A673 (cell line): ENCODE data around the gene PTGS1.
"Not testable (repeated sequence)": the region's sequence is repeated elsewhere in the genome, so short reads cannot be mapped to it uniquely, and the experiment has no call there.

Experiments used
- EZH2 ChIP-seq: fragments of 200-600 bp; sonication (generic); IDR thresholded peaks from 2 replicates; pipeline ENCODE4 v1.6.1; 2017; ENCODE audit warnings: borderline replicate concordance, low read depth, mild to moderate bottlenecking, mixed read lengths, antibody characterized with exemption, low read length; ENCODE audit not compliant: poor library complexity, severe bottlenecking
- TF ChIP-seq, protein P1 (sequence below): fragments of 300-800, 200-600 bp; sonication (generic); conservative IDR thresholded peaks from 2 replicates; pipeline ENCODE4 v1.5.1; 2017; ENCODE audit warnings: low read depth, mild to moderate bottlenecking, antibody characterized with exemption, low read length, moderate library complexity, mixed read lengths

DNA sequence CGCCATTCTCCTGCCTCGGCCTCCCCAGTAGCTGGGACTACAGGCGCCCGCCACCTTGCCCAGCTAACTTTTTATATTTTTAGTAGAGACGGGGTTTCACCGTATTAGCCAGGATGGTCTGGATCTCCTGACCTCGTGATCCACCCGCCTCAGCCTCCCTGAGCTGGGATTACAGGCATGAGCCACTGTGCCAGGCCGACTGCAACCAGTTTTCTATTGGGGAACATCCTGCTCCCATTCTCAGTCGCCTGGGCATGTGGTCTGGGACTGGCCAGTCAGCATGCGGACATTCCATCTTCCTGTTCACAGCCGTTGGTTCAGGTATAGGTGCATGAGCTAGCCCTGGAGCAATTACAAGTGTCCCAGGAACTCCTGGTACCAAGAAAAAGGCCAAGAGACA, 7.7 kb upstream of the PTGS1 start:
- TF ChIP-seq, protein P1, sequence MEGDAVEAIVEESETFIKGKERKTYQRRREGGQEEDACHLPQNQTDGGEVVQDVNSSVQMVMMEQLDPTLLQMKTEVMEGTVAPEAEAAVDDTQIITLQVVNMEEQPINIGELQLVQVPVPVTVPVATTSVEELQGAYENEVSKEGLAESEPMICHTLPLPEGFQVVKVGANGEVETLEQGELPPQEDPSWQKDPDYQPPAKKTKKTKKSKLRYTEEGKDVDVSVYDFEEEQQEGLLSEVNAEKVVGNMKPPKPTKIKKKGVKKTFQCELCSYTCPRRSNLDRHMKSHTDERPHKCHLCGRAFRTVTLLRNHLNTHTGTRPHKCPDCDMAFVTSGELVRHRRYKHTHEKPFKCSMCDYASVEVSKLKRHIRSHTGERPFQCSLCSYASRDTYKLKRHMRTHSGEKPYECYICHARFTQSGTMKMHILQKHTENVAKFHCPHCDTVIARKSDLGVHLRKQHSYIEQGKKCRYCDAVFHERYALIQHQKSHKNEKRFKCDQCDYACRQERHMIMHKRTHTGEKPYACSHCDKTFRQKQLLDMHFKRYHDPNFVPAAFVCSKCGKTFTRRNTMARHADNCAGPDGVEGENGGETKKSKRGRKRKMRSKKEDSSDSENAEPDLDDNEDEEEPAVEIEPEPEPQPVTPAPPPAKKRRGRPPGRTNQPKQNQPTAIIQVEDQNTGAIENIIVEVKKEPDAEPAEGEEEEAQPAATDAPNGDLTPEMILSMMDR = not testable (repeated sequence)
- not testable (repeated sequence) for TF ChIP-seq EZH2
